ENCODE data around the gene SPAG5. TPM values are rescaled to one million over a fixed set of nuclear protein-coding genes. Genes with fewer than 3 reads are reported as not detected.

The SPAG5 gene
- total RNA-seq, 2 experiments from 2014 or later, result 151 to 197 TPM

GRCh38 chr17:28545141-28545503 lies 53.7 kb downstream of the SPAG5 start:
- Mint-ChIP-seq H3K27ac (no peak overlapping the region), H3K9me3 (ENCODE audit: low read depth) (no peaks in the 10 kb centered on the region), H3K36me3 (peaks cover 3% of the 10 kb centered on the region), H3K4me1 (peaks cover 21% of the 10 kb centered on the region), H3K4me3 (no peak overlapping the region), H3K27me3 (no peaks in the 10 kb centered on the region)
- no peak for DNase-seq
- CTCF ChIA-PET, result no interaction called here
- ATAC-seq, result no peak

- Mint-ChIP-seq H3K27ac (no peak overlapping the region), H3K4me3 (no peak overlapping the region), H3K27me3 (no peaks in the 10 kb centered on the region), H3K4me1 (peaks cover 16% of the 10 kb centered on the region), H3K36me3 (peaks cover 3% of the 10 kb centered on the region), H3K9me3 (ENCODE audit: low read depth) (no peaks in the 10 kb centered on the region)
- no peak for ATAC-seq
- CTCF ChIA-PET, result no interaction called here
- no peak for DNase-seq
These were observed 54.3 kb downstream of the SPAG5 start for GRCh38 chr17:28544402-28545140.

- DNase-seq, result no peak
- H3K27ac Mint-ChIP-seq, result no peak overlapping the region
- no peak for ATAC-seq
- H3K27me3 Mint-ChIP-seq, result no peaks in the 10 kb centered on the region
- CTCF ChIA-PET, result interaction anchor here (0.6 to 2.5 kb wide), 12 partner anchors 8 to 239 kb away, joined by 3 to 24 read pairs (median 3); partner anchors contain the start of genes ALDOC and TNFAIP1
- no peaks in the 10 kb centered on the region for H3K4me1 Mint-ChIP-seq
- H3K9me3 Mint-ChIP-seq (ENCODE audit: low read depth), result no peaks in the 10 kb centered on the region
- H3K4me3 Mint-ChIP-seq, result no peak overlapping the region
- H3K36me3 Mint-ChIP-seq, result no peaks in the 10 kb centered on the region
These were observed 57.4 kb downstream of the SPAG5 start for GRCh38 chr17:28541439-28541838.

GRCh38 chr17:28540231-28540630 lies 58.6 kb downstream of the SPAG5 start:
- CTCF ChIA-PET, result interaction anchor here (1.0 to 2.5 kb wide), 14 partner anchors 10 to 205 kb away, joined by 3 to 24 read pairs (median 3); partner anchors contain the start of genes ALDOC, PIGS and TNFAIP1
- H3K4me3 Mint-ChIP-seq, result no peak overlapping the region
- H3K27me3 Mint-ChIP-seq, result no peaks in the 10 kb centered on the region
- H3K4me1 Mint-ChIP-seq, result no peaks in the 10 kb centered on the region
- no peaks in the 10 kb centered on the region for H3K9me3 Mint-ChIP-seq (ENCODE audit: low read depth)
- ATAC-seq (no peak), DNase-seq (no peak)
- H3K27ac Mint-ChIP-seq, result no peak overlapping the region
- H3K36me3 Mint-ChIP-seq, result no peaks in the 10 kb centered on the region

- DNase-seq (no peak), ATAC-seq (no peak)
- no peaks in the 10 kb centered on the region for H3K9me3 Mint-ChIP-seq (ENCODE audit: low read depth)
- no peak overlapping the region for H3K27ac Mint-ChIP-seq
- no peaks in the 10 kb centered on the region for H3K36me3 Mint-ChIP-seq
- CTCF ChIA-PET, result interaction anchor here (1.4 to 3.7 kb wide), 3 partner anchors 10 to 70 kb away, joined by 5 to 19 read pairs (median 6); no protein-coding TSS in a partner anchor
- H3K4me1 Mint-ChIP-seq, result no peaks in the 10 kb centered on the region
- H3K4me3 Mint-ChIP-seq, result no peak overlapping the region
- no peaks in the 10 kb centered on the region for H3K27me3 Mint-ChIP-seq
These were observed 60.4 kb downstream of the SPAG5 start for GRCh38 chr17:28538296-28538895.

GRCh38 chr17:28537219-28537610 lies 61.6 kb downstream of the SPAG5 start:
- ATAC-seq (no peak), DNase-seq (no peak)
- Mint-ChIP-seq H3K27me3 (no peaks in the 10 kb centered on the region), H3K36me3 (no peaks in the 10 kb centered on the region), H3K27ac (no peak overlapping the region), H3K4me1 (no peaks in the 10 kb centered on the region), H3K4me3 (no peak overlapping the region), H3K9me3 (ENCODE audit: low read depth) (no peaks in the 10 kb centered on the region)
- CTCF ChIA-PET, result interaction anchor here (1.4 to 3.7 kb wide), 4 partner anchors 11 to 69 kb away, joined by 4 to 19 read pairs (median 6); no protein-coding TSS in a partner anchor

- no peaks in the 10 kb centered on the region for H3K4me1 Mint-ChIP-seq
- no peaks in the 10 kb centered on the region for H3K36me3 Mint-ChIP-seq
- DNase-seq, result no peak
- H3K27ac Mint-ChIP-seq, result no peak overlapping the region
- peaks cover 1% of the 10 kb centered on the region for H3K27me3 Mint-ChIP-seq
- ATAC-seq, result no peak
- H3K4me3 Mint-ChIP-seq, result no peak overlapping the region
- CTCF ChIA-PET, result interaction anchor here (1.4 to 3.7 kb wide), 5 partner anchors 11 to 68 kb away, joined by 4 to 19 read pairs (median 5); no protein-coding TSS in a partner anchor
- H3K9me3 Mint-ChIP-seq (ENCODE audit: low read depth), result no peaks in the 10 kb centered on the region
These were observed 62.1 kb downstream of the SPAG5 start for GRCh38 chr17:28536532-28537218.

GRCh38 chr17:28534740-28535375 lies 64.0 kb downstream of the SPAG5 start:
- H3K9me3 Mint-ChIP-seq (ENCODE audit: low read depth), result no peaks in the 10 kb centered on the region
- no peaks in the 10 kb centered on the region for H3K4me1 Mint-ChIP-seq
- no peaks in the 10 kb centered on the region for H3K36me3 Mint-ChIP-seq
- CTCF ChIA-PET, result interaction anchor here (1.6 to 3.7 kb wide), 2 partner anchors 13 to 41 kb away, joined by 5 to 19 read pairs; no protein-coding TSS in a partner anchor
- H3K27ac Mint-ChIP-seq, result no peak overlapping the region
- peaks cover 4% of the 10 kb centered on the region for H3K27me3 Mint-ChIP-seq
- no peak overlapping the region for H3K4me3 Mint-ChIP-seq
- DNase-seq (no peak), ATAC-seq (no peak)

GRCh38 chr17:28533091-28533807 lies 65.6 kb downstream of the SPAG5 start:
- Mint-ChIP-seq H3K4me3 (no peak overlapping the region), H3K36me3 (no peaks in the 10 kb centered on the region), H3K9me3 (ENCODE audit: low read depth) (no peaks in the 10 kb centered on the region), H3K4me1 (no peaks in the 10 kb centered on the region), H3K27me3 (peaks cover 4% of the 10 kb centered on the region), H3K27ac (no peak overlapping the region)
- CTCF ChIA-PET, result no interaction called here
- ATAC-seq, result no peak
- DNase-seq, result no peak

- ATAC-seq (no peak), DNase-seq (no peak)
- Mint-ChIP-seq H3K4me1 (no peaks in the 10 kb centered on the region), H3K4me3 (no peak overlapping the region), H3K27me3 (peaks cover 4% of the 10 kb centered on the region), H3K36me3 (no peaks in the 10 kb centered on the region), H3K9me3 (ENCODE audit: low read depth) (no peaks in the 10 kb centered on the region), H3K27ac (no peak overlapping the region)
- CTCF ChIA-PET, result interaction anchor here (1.2 kb wide), 1 partner anchor 14 kb away, joined by 4 read pairs; no protein-coding TSS in a partner anchor
These were observed 66.5 kb downstream of the SPAG5 start for GRCh38 chr17:28532050-28532960.

- ATAC-seq (no peak), DNase-seq (no peak)
- H3K4me1 Mint-ChIP-seq, result no peaks in the 10 kb centered on the region
- no peak overlapping the region for H3K27ac Mint-ChIP-seq
- H3K36me3 Mint-ChIP-seq, result no peaks in the 10 kb centered on the region
- no peak overlapping the region for H3K4me3 Mint-ChIP-seq
- H3K9me3 Mint-ChIP-seq (ENCODE audit: low read depth), result no peaks in the 10 kb centered on the region
- H3K27me3 Mint-ChIP-seq, result peaks cover 4% of the 10 kb centered on the region
- CTCF ChIA-PET, result interaction anchor here (1.1 kb wide), 1 partner anchor 10 kb away, joined by 3 read pairs; no protein-coding TSS in a partner anchor
These were observed 67.9 kb downstream of the SPAG5 start for GRCh38 chr17:28530926-28531325.

- H3K36me3 Mint-ChIP-seq, result no peaks in the 10 kb centered on the region
These were observed 68.6 kb downstream of the SPAG5 start for GRCh38 chr17:28530250-28530649.

More at GRCh38 chr17:28530250-28530649, 68.6 kb downstream of the SPAG5 start:
- Mint-ChIP-seq H3K4me1 (no peaks in the 10 kb centered on the region), H3K27ac (no peak overlapping the region), H3K27me3 (peaks cover 4% of the 10 kb centered on the region), H3K9me3 (ENCODE audit: low read depth) (no peaks in the 10 kb centered on the region), H3K4me3 (no peak overlapping the region)
- DNase-seq (no peak), ATAC-seq (no peak)
- CTCF ChIA-PET, result interaction anchor here (1.1 kb wide), 1 partner anchor 11 kb away, joined by 3 read pairs; no protein-coding TSS in a partner anchor

All from activated CD8-positive, alpha-beta memory T cell treated with anti-CD3 and anti-CD28 coated beads, Interleukin-2, amount 10 ng/mL, durations not matched to agents 7 days and 5 days (primary cell).